ENCODE results near the gene SLC6A11. TPM values are rescaled to one million over a fixed set of nuclear protein-coding genes. Genes with fewer than 3 reads are reported as not detected.

Gene SLC6A11
- polyA plus RNA-seq, 2 donors = 6.1 to 7.3 TPM

GRCh38 chr3:10834951-10835350, 18.9 kb downstream of the SLC6A11 start:
- Histone ChIP-seq H3K27ac (ENCODE audit: low read depth in 2 of 2, low read length in 1 of 2) (no peak overlapping the region), H3K4me1 (ENCODE audit: control insufficient read depth in 2 of 2, insufficient read depth in 2 of 2, low read length in 1 of 2) (no peaks in the 10 kb centered on the region), H3K4me3 (ENCODE audit: low read depth in 1 of 2, low read length in 2 of 2) (no peak overlapping the region), H3K27me3 (ENCODE audit: control insufficient read depth in 1 of 2, insufficient read depth in 2 of 2, low read length in 2 of 2) (no peaks in the 10 kb centered on the region), H3K9me3 (ENCODE audit: control insufficient read depth in 2 of 2, insufficient read depth in 1 of 2, low read depth in 1 of 2, low read length in 1 of 2) (no peaks in the 10 kb centered on the region), H3K36me3 (ENCODE audit: control insufficient read depth in 2 of 2, insufficient read depth in 2 of 2, low read length in 1 of 2) (no peaks in the 10 kb centered on the region)
- WGBS, 2 donors = 76 to 80% methylated on average over 10 of the region's 10 CpGs

DNA sequence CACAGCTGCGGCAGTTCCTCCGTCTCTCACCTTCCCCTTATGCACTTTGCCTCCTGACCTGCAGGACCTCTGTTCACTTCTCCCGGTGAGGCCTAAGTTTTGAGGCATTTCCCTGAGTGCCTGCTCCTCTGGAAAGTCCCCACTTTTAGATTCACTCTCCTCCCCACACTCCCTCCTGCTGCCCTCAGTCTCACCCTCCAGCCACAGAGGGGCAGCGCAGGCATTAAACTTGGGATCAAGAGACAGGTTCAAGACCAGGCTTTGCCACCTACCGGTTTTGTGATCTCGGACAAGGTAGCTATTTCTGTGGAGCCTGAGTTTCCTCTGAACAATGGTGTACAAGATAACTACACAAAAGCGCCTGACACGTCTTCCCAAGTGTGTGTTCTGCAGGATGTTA, 19.4 kb downstream of the SLC6A11 start:
- no peaks in the 10 kb centered on the region for H3K27me3 ChIP-seq (ENCODE audit: control insufficient read depth in 1 of 2, insufficient read depth in 2 of 2, low read length in 2 of 2)
- WGBS, 2 donors = 68 to 79% methylated on average over 8 of the region's 8 CpGs

GRCh38 chr3:10836676-10837075, 20.6 kb downstream of the SLC6A11 start:
- Histone ChIP-seq H3K4me1 (ENCODE audit: control insufficient read depth in 2 of 2, insufficient read depth in 2 of 2, low read length in 1 of 2) (no peaks in the 10 kb centered on the region), H3K9me3 (ENCODE audit: control insufficient read depth in 2 of 2, insufficient read depth in 1 of 2, low read depth in 1 of 2, low read length in 1 of 2) (no peaks in the 10 kb centered on the region), H3K4me3 (ENCODE audit: low read depth in 1 of 2, low read length in 2 of 2) (no peak overlapping the region), H3K27me3 (ENCODE audit: control insufficient read depth in 1 of 2, insufficient read depth in 2 of 2, low read length in 2 of 2) (no peaks in the 10 kb centered on the region), H3K36me3 (ENCODE audit: control insufficient read depth in 2 of 2, insufficient read depth in 2 of 2, low read length in 1 of 2) (no peaks in the 10 kb centered on the region), H3K27ac (ENCODE audit: low read depth in 2 of 2, low read length in 1 of 2) (no peak overlapping the region)
- WGBS, 2 donors = 83 to 89% methylated on average over 2 of the region's 2 CpGs

More for the DNA sequence above, 19.4 kb downstream of the SLC6A11 start:
- Histone ChIP-seq H3K27ac (ENCODE audit: low read depth in 2 of 2, low read length in 1 of 2) (no peak overlapping the region), H3K9me3 (ENCODE audit: control insufficient read depth in 2 of 2, insufficient read depth in 1 of 2, low read depth in 1 of 2, low read length in 1 of 2) (no peaks in the 10 kb centered on the region), H3K4me1 (ENCODE audit: control insufficient read depth in 2 of 2, insufficient read depth in 2 of 2, low read length in 1 of 2) (no peaks in the 10 kb centered on the region), H3K4me3 (ENCODE audit: low read depth in 1 of 2, low read length in 2 of 2) (no peak overlapping the region), H3K36me3 (ENCODE audit: control insufficient read depth in 2 of 2, insufficient read depth in 2 of 2, low read length in 1 of 2) (no peaks in the 10 kb centered on the region)

GRCh38 chr3:10837849-10838248, 21.8 kb downstream of the SLC6A11 start:
- H3K9me3 ChIP-seq (ENCODE audit: control insufficient read depth in 2 of 2, insufficient read depth in 1 of 2, low read depth in 1 of 2, low read length in 1 of 2) = no peaks in the 10 kb centered on the region
- no peak overlapping the region for H3K27ac ChIP-seq (ENCODE audit: low read depth in 2 of 2, low read length in 1 of 2)
- no peak overlapping the region for H3K4me3 ChIP-seq (ENCODE audit: low read depth in 1 of 2, low read length in 2 of 2)
- H3K4me1 ChIP-seq (ENCODE audit: control insufficient read depth in 2 of 2, insufficient read depth in 2 of 2, low read length in 1 of 2) = no peaks in the 10 kb centered on the region
- H3K36me3 ChIP-seq (ENCODE audit: control insufficient read depth in 2 of 2, insufficient read depth in 2 of 2, low read length in 1 of 2) = no peaks in the 10 kb centered on the region
- no peaks in the 10 kb centered on the region for H3K27me3 ChIP-seq (ENCODE audit: control insufficient read depth in 1 of 2, insufficient read depth in 2 of 2, low read length in 2 of 2)
- 67 to 75% methylated on average over 8 of the region's 8 CpGs for WGBS, 2 donors

DNA sequence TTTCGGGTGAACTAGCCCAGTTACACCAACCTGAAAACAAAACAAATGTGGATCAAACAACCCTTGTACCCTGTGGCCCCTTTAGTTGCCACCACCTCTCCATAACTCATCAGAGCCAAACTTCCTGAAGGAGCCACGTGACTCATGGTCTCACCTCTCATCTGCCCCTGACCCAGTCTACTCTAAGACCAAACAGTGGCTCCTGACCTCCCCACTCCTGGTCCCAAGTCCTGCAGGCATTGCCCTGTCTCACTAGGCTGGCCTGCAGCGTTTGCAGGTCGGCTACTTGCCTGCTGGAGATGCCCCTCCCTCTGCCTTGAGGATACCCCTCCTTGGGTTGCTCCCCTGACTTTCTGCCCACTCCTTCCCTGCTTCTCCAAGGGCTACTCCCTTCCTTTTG, 23.1 kb downstream of the SLC6A11 start:
- H3K4me3 ChIP-seq (ENCODE audit: low read depth in 1 of 2, low read length in 2 of 2) = no peak overlapping the region
- WGBS, 2 donors = 70 to 85% methylated on average over 4 of the region's 4 CpGs
- H3K27me3 ChIP-seq (ENCODE audit: control insufficient read depth in 1 of 2, insufficient read depth in 2 of 2, low read length in 2 of 2) = no peaks in the 10 kb centered on the region
- peaks cover 0 to 2% of the 10 kb centered on the region in 2 donors for H3K9me3 ChIP-seq (ENCODE audit: control insufficient read depth in 2 of 2, insufficient read depth in 1 of 2, low read depth in 1 of 2, low read length in 1 of 2)
- peaks cover 0 to under 1% of the 10 kb centered on the region in 2 donors for H3K36me3 ChIP-seq (ENCODE audit: control insufficient read depth in 2 of 2, insufficient read depth in 2 of 2, low read length in 1 of 2)
- H3K4me1 ChIP-seq (ENCODE audit: control insufficient read depth in 2 of 2, insufficient read depth in 2 of 2, low read length in 1 of 2) = no peaks in the 10 kb centered on the region
- H3K27ac ChIP-seq (ENCODE audit: low read depth in 2 of 2, low read length in 1 of 2) = no peak overlapping the region

DNA sequence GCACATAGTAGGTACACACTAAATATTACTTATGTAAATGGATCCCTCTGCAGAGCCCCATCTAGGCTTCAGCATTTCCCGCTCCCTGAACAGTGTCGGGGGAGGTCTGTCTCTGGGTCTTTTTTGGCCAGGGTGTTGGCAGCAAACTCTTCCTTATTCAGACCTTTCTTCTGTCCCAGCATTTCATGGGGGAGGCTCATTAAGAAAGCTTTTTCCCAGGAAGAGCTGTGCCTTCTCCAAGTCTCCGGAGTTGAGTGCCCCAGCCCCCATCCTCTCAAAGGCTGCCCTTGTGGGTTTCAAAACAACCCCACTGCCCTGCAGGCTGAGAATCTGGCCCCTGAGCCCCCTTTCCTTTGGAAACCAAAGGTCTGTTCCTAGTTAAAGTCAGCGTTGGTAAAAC, 25.1 kb downstream of the SLC6A11 start:
- Histone ChIP-seq H3K9me3 (ENCODE audit: control insufficient read depth in 2 of 2, insufficient read depth in 1 of 2, low read depth in 1 of 2, low read length in 1 of 2) (peaks cover 0 to 2% of the 10 kb centered on the region in 2 donors), H3K27ac (ENCODE audit: low read depth in 2 of 2, low read length in 1 of 2) (no peak overlapping the region), H3K27me3 (ENCODE audit: control insufficient read depth in 1 of 2, insufficient read depth in 2 of 2, low read length in 2 of 2) (no peaks in the 10 kb centered on the region), H3K36me3 (ENCODE audit: control insufficient read depth in 2 of 2, insufficient read depth in 2 of 2, low read length in 1 of 2) (peaks cover 0 to 4% of the 10 kb centered on the region in 2 donors), H3K4me3 (ENCODE audit: low read depth in 1 of 2, low read length in 2 of 2) (no peak overlapping the region), H3K4me1 (ENCODE audit: control insufficient read depth in 2 of 2, insufficient read depth in 2 of 2, low read length in 1 of 2) (no peaks in the 10 kb centered on the region)
- WGBS, 2 donors = 75 to 80% methylated on average over 4 of the region's 4 CpGs

DNA sequence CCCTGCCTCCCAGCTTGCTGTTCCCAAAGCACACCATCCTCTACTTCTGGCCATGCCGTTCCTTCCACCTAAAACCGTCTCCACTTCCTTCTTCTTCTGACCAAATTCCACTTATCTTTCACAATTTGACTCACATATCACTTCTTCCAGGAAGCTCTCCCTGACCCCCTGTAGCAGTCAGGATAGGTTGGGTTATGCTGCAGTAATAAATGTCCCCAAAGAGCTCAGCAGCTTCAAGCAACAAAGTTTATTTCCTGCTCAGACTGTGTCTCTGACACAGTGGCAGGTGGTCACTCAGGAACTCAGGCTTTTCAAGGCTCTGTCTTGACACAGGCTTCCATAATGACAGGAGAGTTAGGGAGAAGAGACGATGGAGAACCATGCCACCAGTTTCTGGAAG, 27.4 kb downstream of the SLC6A11 start:
- Histone ChIP-seq H3K4me1 (ENCODE audit: control insufficient read depth in 2 of 2, insufficient read depth in 2 of 2, low read length in 1 of 2) (no peaks in the 10 kb centered on the region), H3K4me3 (ENCODE audit: low read depth in 1 of 2, low read length in 2 of 2) (no peak overlapping the region), H3K36me3 (ENCODE audit: control insufficient read depth in 2 of 2, insufficient read depth in 2 of 2, low read length in 1 of 2) (peaks cover 0 to 4% of the 10 kb centered on the region in 2 donors), H3K27ac (ENCODE audit: low read depth in 2 of 2, low read length in 1 of 2) (no peak overlapping the region), H3K27me3 (ENCODE audit: control insufficient read depth in 1 of 2, insufficient read depth in 2 of 2, low read length in 2 of 2) (no peaks in the 10 kb centered on the region), H3K9me3 (ENCODE audit: control insufficient read depth in 2 of 2, insufficient read depth in 1 of 2, low read depth in 1 of 2, low read length in 1 of 2) (peaks cover 0 to 2% of the 10 kb centered on the region in 2 donors)
- 87 to 90% methylated on average over 3 of the region's 3 CpGs for WGBS, 2 donors

- 62 to 67% methylated on average over 6 of the region's 6 CpGs for WGBS, 2 donors
Measured at GRCh38 chr3:10845001-10845761, 29.2 kb downstream of the SLC6A11 start.

DNA sequence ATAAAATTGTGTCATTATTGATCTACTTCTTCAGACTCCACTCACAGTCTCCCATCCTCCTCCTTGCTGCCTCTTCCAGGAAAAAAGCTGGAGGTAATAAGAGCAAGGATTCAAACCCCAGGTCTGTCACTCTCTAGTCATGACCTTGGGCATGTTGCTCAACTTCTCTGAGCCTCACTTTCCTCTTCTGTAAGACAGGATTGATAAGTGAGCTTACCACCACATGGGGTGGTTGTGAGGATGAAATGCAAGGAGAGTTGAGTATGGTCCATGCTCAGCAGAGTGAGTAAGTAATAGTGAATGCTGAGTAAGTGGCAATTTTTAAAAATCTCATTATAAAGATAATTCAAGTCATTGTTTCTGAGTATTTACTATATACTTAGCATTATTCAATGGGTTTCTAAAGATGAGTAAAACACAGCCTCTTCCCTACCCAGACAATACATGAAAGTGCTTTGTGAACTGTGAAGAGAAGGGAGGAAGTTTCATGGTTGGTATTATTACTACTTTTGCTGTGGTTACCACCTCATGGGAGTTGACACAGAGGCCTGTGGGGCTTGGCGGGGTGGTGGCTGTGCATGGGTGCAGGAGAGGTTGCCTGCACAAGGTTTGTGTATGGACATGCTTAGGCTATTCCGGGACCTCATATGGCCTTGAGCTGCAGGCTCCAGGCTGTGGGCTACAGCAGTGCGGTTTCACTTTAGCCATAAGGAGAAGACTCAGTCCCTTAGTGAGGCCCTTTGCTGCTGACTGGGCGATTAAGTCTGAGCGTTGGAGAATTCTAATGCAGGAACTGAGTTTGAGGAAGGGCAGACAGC, 30.0 kb downstream of the SLC6A11 start:
- no peaks in the 10 kb centered on the region for H3K27me3 ChIP-seq (ENCODE audit: control insufficient read depth in 1 of 2, insufficient read depth in 2 of 2, low read length in 2 of 2)
- no peaks in the 10 kb centered on the region for H3K4me1 ChIP-seq (ENCODE audit: control insufficient read depth in 2 of 2, insufficient read depth in 2 of 2, low read length in 1 of 2)
- no peak overlapping the region for H3K27ac ChIP-seq (ENCODE audit: low read depth in 2 of 2, low read length in 1 of 2)
- peaks cover 0 to 4% of the 10 kb centered on the region in 2 donors for H3K36me3 ChIP-seq (ENCODE audit: control insufficient read depth in 2 of 2, insufficient read depth in 2 of 2, low read length in 1 of 2)
- WGBS, 2 donors = 79 to 81% methylated on average over 5 of the region's 5 CpGs
- H3K9me3 ChIP-seq (ENCODE audit: control insufficient read depth in 2 of 2, insufficient read depth in 1 of 2, low read depth in 1 of 2, low read length in 1 of 2) = peaks cover 0 to 2% of the 10 kb centered on the region in 2 donors
- H3K4me3 ChIP-seq (ENCODE audit: low read depth in 1 of 2, low read length in 2 of 2) = no peak overlapping the region

More at GRCh38 chr3:10845001-10845761, 29.2 kb downstream of the SLC6A11 start:
- H3K27ac ChIP-seq (ENCODE audit: low read depth in 2 of 2, low read length in 1 of 2) = no peak overlapping the region
- peaks cover 0 to 4% of the 10 kb centered on the region in 2 donors for H3K36me3 ChIP-seq (ENCODE audit: control insufficient read depth in 2 of 2, insufficient read depth in 2 of 2, low read length in 1 of 2)
- no peaks in the 10 kb centered on the region for H3K27me3 ChIP-seq (ENCODE audit: control insufficient read depth in 1 of 2, insufficient read depth in 2 of 2, low read length in 2 of 2)
- no peaks in the 10 kb centered on the region for H3K4me1 ChIP-seq (ENCODE audit: control insufficient read depth in 2 of 2, insufficient read depth in 2 of 2, low read length in 1 of 2)
- H3K4me3 ChIP-seq (ENCODE audit: low read depth in 1 of 2, low read length in 2 of 2) = no peak overlapping the region
- H3K9me3 ChIP-seq (ENCODE audit: control insufficient read depth in 2 of 2, insufficient read depth in 1 of 2, low read depth in 1 of 2, low read length in 1 of 2) = peaks cover 0 to 2% of the 10 kb centered on the region in 2 donors
